NCI-H524 (cell line): ENCODE measurements around the gene NSDHL.
A peak's percentile ranks its signal among the peaks of the same experiment; 100 is the strongest.
"Not testable (repeated sequence)": the region's sequence is repeated elsewhere in the genome, so short reads cannot be mapped to it uniquely, and the experiment has no call there.

Experiments used
- DNase-seq, 2 experiments: peaks; one replicate each; lab custom pipeline; 2025; lab: John Stamatoyannopoulos, UW

Gene NSDHL

GRCh38 chrX:152830312-152831305, at the start of gene NSDHL, which contains the start of gene CETN2:
Gene NSDHL (plus strand): TSS chrX:152831063. CDS start chrX:152846325, 15,262 bp downstream.
Gene CETN2 (minus strand): TSS chrX:152830757. CDS start chrX:152830710, 47 bp downstream.
- DNase-seq: peak; percentile 95 to 97

GRCh38 chrX:152787062-152787461, 43.8 kb upstream of the NSDHL start:
- not testable (repeated sequence) for DNase-seq

DNA sequence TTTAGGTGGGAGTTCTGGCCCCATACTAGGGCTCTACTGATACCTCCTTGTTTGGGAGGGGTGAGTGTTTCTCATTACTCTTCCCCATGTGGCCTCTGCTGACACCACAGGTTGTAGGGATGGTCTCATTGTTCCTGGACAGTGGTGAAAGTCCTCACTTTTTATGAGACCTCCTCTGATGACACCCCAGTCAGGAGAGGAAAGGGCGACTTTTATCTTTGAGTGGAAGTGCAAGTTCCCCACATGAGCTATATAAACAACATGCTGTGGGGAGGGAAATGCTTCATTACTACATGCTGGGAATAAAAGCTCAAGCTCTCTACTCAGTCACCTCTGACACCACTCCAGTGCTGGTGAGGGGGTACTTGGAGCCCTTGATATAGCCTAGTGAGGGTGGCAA, 31.9 kb upstream of the NSDHL start:
- DNase-seq: no peak

DNA sequence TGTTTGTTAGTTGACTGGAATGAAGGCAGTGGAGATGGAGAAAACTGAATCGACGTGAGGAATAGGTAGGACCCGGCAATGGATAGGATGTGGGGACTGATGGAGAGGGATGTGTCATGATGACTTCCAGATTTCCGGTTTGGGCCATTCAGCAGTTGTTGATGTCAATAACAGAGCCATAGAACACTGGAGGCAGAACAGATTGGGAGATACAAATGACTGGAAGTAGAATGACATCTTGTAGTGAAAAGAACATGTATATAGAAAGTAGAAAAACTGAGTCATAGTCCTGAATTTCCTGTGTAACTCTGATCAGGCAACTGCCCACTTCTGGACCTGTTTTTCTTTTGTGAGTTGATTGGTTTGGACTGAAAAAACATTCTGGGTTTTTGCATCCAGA, 24.8 kb upstream of the NSDHL start:
- no peak for DNase-seq

- DNase-seq: peak; percentile 48 to 86
Measured at GRCh38 chrX:152810403-152810802, 20.5 kb upstream of the NSDHL start.

GRCh38 chrX:152813206-152813605, 17.7 kb upstream of the NSDHL start:
- no peak for DNase-seq

GRCh38 chrX:152814048-152814447, 16.8 kb upstream of the NSDHL start:
- DNase-seq: no peak

- peak; percentile 4 to 22 for DNase-seq
Measured at GRCh38 chrX:152817078-152817764, 13.6 kb upstream of the NSDHL start.

DNA sequence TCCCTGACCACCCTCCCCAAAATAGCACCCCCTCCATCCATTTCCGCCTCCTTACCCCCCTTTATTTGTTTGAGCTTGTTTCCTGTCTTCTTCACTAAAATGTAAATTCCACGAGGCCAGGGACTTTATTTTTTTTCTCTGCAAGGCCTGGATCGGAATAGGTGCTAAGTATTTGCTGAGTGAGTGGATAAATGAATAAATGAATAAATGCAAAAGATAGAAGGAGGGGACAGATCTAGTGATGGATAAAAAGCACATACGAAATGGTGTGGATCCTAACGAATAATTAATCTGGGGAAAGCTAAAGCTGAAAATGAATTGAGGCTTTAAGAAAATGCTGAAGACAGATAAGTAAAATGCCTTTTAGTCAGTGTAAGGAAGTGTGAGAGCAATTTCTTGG, 12.5 kb upstream of the NSDHL start:
- DNase-seq: no peak

DNA sequence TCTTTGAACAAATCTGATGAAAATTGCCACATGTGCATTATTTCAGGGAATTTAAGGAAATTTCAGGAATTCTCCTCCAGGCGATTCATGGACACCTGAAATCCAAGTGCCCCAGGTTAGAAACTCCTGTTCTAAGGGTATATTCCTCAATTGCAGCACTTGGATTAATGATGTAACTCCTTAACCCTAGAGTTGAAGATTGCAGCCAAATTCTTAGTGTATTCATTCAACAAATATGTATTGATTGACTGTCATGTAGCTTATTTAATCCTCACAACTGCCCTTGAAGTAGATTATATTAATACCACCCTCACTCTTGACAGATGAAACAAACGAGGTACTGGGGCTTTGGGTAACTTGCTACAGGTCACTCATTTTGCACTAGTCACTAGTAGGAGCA, 11.6 kb upstream of the NSDHL start:
- no peak for DNase-seq

DNA sequence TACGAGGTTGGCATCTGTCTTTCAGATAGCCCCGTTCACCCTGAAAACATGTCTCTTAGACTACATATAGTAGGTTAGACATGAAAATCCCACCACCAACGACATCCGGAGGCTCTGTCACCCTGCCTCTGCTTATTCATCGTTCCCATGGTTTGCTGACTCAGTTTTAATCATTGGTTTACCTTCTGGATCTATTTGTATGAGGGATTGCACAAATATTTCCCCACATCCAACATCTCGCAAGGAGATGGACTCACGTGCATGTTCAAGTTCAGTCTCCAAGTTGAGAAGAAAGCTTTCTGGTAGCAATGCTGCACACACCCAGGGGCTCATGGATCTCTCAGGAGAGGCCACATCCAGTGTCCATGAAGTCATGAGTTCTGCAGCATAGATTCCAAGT, 11.1 kb upstream of the NSDHL start:
- DNase-seq: no peak

DNA sequence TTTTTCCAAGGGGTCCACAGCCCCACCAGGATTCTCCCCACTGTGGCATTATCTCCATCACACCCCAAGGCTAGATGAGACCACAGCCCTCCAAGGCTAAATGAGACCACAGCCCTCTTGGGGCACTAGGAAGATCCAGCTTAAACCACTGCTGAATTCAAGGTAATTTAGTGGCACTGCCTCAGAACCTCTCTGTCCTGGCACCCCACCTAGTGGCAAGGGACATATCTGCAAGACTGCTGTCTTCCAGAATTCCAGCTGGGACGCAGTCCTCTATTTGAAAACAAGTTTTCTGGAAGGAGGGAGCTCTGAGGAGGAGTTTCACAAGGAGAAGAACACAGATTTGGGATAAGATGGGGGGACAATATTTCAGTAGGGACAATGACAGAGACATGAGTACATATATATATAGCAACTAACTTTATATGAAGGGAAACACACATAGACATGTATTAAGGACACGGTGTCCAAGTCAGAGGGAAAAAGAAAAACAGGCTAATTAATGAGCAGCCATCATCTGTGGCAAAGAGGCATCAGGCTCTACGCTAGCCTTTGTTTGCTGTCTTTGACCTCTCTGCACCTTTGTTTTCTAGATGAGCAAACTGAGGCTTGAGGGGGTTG, 9.6 kb upstream of the NSDHL start:
- peak; percentile 18 to 63 for DNase-seq

DNA sequence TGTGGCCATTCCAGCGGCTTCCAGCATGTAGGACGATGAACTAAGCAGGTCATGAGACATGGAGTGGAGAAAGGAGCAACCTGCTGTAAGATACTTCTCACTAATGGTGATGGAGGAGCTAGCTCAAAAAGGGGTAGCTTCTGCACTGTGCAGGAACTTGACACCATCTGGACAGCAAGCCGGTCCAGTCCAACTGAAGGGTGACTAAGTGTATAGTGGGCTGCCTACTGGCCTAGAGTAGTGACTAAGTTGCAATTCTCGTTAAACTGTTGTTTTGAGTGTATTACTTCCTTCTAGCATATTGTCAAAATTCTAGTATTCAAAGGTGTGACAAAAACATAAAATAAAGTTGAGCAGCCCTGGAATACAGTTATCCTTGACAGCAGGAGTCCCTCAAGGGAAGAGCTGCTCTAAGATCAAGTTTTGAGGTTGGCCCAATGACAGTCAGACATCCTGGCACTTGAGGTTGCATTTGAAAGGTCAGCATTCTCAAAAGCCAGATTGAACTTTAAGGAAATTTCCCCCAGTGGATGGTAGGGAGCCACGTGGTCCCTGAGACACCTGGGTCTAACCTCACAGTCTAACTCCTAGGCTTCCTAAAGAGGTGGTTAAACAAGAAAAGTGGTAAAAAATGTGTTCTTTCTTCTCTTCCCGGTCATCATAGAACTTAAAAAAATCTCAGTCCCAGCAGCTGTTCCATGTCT, 8.3 kb upstream of the NSDHL start:
- no peak for DNase-seq

DNA sequence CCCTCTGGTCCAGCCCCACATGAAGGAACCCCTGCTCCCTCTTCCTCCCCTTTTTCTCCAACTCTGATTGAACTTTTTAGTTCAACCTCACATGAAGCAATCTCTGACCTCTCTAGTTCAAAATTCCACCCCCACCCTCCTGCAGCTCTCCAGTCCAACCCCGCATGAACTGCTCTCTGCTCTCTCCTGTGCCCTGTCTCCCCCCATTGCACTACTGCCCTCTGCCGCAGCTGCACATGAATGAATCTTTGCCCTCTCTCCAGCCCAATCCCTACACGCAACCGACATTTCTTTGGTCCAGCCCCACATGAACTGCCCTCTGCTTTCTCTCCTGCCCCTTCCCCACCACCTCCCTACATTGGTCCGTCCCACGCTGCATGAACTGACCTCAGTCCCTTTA, 7.2 kb upstream of the NSDHL start:
- DNase-seq: no peak

DNA sequence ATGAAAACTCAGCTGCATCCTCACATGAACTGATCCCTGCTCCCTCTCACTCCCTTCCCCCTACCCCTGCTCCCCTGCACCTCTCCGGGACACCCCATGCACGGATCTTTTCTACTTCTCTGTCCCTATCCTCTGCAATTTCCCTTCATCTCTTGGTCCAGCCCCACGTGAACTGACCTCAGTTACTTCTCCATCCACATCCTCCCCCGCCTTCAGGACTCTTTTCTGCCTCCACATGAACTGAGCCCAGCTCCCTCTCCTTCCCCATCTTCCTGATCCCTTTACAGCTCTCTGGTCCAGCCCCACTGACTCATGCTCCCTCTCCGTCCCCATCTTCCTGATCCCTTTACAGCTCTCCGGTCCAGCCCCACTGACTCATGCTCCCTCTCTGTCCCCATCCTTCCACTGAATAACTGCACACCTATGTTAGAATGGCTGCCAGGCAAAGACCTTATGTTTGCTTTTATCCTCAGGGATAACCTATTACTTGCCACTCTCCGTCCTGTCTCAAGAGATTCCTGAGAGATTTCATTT, 6.0 kb upstream of the NSDHL start:
- DNase-seq: no peak

- no peak for DNase-seq
Measured at GRCh38 chrX:152831391-152831790, 528 bp downstream of the NSDHL start.

- DNase-seq: no peak
Measured at GRCh38 chrX:152832520-152832919, 1.7 kb downstream of the NSDHL start.

- no peak for DNase-seq
Measured at GRCh38 chrX:152833378-152833777, 2.5 kb downstream of the NSDHL start.

DNA sequence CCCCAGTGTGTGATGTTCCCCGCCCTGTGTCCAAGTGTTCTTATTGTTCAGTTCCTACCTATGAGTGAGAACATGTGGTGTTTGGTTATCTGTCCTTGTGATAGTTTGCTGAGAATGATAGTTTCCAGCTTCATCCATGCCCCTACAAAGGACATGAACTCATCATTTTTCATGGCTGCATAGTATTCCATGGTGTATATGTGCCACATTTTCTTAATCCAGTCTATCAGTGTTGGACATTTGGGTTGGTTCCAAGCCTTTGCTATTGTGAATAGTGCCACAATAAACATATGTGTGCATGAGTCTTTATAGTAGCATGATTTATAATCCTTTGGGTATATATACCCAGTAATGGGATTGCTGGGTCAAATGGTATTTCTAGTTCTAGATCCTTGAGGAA, 4.6 kb downstream of the NSDHL start:
- not testable (repeated sequence) for DNase-seq

DNA sequence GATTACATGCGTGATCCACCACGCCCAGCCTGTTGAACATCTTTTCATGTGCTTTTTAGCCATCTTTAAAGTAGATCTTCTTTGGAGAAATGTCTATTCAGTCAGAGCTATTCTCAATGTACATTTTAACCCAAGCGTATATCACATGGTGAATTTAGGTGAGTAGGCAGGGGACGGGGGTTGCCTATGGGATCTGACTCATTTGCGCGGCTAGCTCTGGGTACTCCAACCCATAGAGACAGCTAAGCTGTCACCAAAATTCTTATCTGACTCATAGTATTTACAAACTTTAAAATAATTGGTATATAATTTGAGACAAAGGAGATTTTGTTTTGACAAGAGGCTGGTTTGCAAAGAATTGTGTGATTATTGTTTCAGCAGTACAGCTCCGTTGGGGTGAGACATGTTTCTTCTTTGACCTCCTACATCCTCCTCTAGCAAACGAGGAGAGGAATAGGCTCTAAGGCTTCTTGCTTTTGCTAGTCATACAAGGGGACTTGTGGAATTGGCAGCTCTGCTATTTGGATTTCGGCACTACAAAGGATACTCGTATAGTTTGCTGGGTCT, 12.0 kb downstream of the NSDHL start:
- DNase-seq: no peak

DNA sequence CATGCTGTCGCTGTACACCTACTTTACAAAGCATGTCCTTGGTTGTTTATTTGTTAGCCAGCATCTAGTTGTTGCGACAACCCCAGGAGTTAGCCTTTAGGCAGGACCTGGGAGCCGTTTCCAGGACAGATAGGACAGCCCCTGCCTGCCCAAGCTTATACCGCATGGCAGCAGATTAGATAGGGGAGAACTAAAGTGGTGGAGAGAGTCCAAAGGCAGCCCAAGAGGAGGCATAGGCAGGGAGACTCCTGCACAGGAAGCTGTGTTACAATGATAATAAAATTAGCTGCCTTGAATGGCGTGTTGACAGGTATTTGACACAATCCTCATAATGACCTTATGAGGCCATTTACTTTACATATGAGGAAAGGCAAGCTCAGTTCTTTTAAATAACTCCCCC, 13.0 kb downstream of the NSDHL start:
- DNase-seq: no peak
